Smooth muscle cell (in vitro differentiated cells): ENCODE measurements around the gene TBC1D16. TPM values are rescaled to one million over a fixed set of nuclear protein-coding genes. Genes with fewer than 3 reads are reported as not detected.

Experiments used
- DNase-seq: peaks from one replicate; lab custom pipeline; 2025; ENCODE audit not compliant: unreplicated experiment; lab: John Stamatoyannopoulos, UW
- H2AFZ ChIP-seq: fragments of 200-600 bp; sonication (generic); 2 replicates; pipeline ENCODE4 v1.6.0; 2016; ENCODE audit warnings: antibody characterized with exemption, low read depth, mild to moderate bottlenecking
- H3F3A ChIP-seq: fragments of 200-600 bp; sonication (generic); 2 replicates; pipeline ENCODE4 v1.6.0; 2017; ENCODE audit warnings: antibody characterized with exemption, low read depth
- H3K27ac ChIP-seq: fragments of 200-600 bp; sonication (generic); 2 replicates; pipeline ENCODE4 v1.5.1; 2016; ENCODE audit warnings: low read depth, mild to moderate bottlenecking
- H3K27me3 ChIP-seq: fragments of 200-600 bp; sonication (generic); 2 replicates; pipeline ENCODE4 v1.6.1; 2016; ENCODE audit warnings: low read depth, mild to moderate bottlenecking
- H3K36me3 ChIP-seq: fragments of 200-600 bp; sonication (generic); 2 replicates; pipeline ENCODE4 v1.5.1; 2016; ENCODE audit warnings: low read depth
- H3K4me1 ChIP-seq: fragments of 200-600 bp; sonication (generic); 2 replicates; pipeline ENCODE4 v1.5.1; 2016; ENCODE audit warnings: low read depth
- H3K4me2 ChIP-seq: fragments of 200-600 bp; sonication (generic); 2 replicates; pipeline ENCODE4 v1.6.0; 2016; ENCODE audit warnings: mild to moderate bottlenecking
- H3K4me3 ChIP-seq: fragments of 200-600 bp; sonication (generic); 2 replicates; pipeline ENCODE4 v1.5.1; 2016; ENCODE audit warnings: mild to moderate bottlenecking
- H3K79me2 ChIP-seq: fragments of 200-600 bp; sonication (generic); 2 replicates; pipeline ENCODE4 v1.6.0; 2016; ENCODE audit warnings: low read depth, mild to moderate bottlenecking
- H3K9ac ChIP-seq: fragments of 200-600 bp; sonication (generic); 2 replicates; pipeline ENCODE4 v1.6.0; 2016; ENCODE audit warnings: low read depth
- H3K9me3 ChIP-seq: fragments of 200-600 bp; sonication (generic); replicated peaks from 2 replicates; pipeline ENCODE4 v1.5.1; 2016; ENCODE audit warnings: low read depth
- H4K20me1 ChIP-seq: fragments of 200-600 bp; sonication (generic); 2 replicates; pipeline ENCODE4 v1.6.0; 2016; ENCODE audit warnings: low read depth
- CTCF ChIP-seq: fragments of 200-600 bp; sonication (generic); IDR thresholded peaks from 2 replicates; pipeline ENCODE4 v1.5.1; 2017; ENCODE audit warnings: borderline replicate concordance, mild to moderate bottlenecking, antibody characterized with exemption; ENCODE audit not compliant: insufficient read depth, poor library complexity, severe bottlenecking
- WGBS: methylation state at CpG from one replicate; pipeline ENCODE4 v1.1.7; 2016; ENCODE audit warnings: low lambda C conversion rate; 5-methylcytosine and 5-hydroxymethylcytosine counted together
- polyA plus RNA-seq: library from polyadenylated mRNA; unstranded; fragments of >200 nt; fragmentation: Nextera tagmentation; extraction: Ambion mirVana; gene quantifications from 2 replicates; pipeline ENCODE4 v1.2.1, GENCODE V29; 2016
- total RNA-seq: library from RNA; depleted of rRNA; stranded (reverse); fragments of >200 nt; gene quantifications from 2 replicates; pipeline ENCODE4 v1.2.3, GENCODE V29; 2014

The TBC1D16 gene
- total and polyA plus RNA-seq, 2 experiments from 2014 or later = 17.4 to 24.6 TPM

- no peak overlapping the region for H2AFZ ChIP-seq
- 88% methylated on average over 10 of the region's 10 CpGs for WGBS
- no peaks in the 10 kb centered on the region for H3K36me3 ChIP-seq
- no peaks in the 10 kb centered on the region for H3K9me3 ChIP-seq
- no peak overlapping the region for H3K4me2 ChIP-seq
- no peaks in the 10 kb centered on the region for H3F3A ChIP-seq
- H3K79me2 ChIP-seq = peaks cover 70% of the 10 kb centered on the region
- no peak for DNase-seq
- H3K27ac ChIP-seq = no peak overlapping the region
- no peak overlapping the region for H3K9ac ChIP-seq
- H3K4me1 ChIP-seq = peaks cover 6% of the 10 kb centered on the region
- TF ChIP-seq CTCF = no peak
- H3K27me3 ChIP-seq = no peaks in the 10 kb centered on the region
- H3K4me3 ChIP-seq = no peak overlapping the region
- peaks cover 96% of the 10 kb centered on the region for H4K20me1 ChIP-seq
Observed at GRCh38 chr17:80026359-80027042, 9.2 kb downstream of the TBC1D16 start.

- Histone ChIP-seq H3K27me3 (no peaks in the 10 kb centered on the region), H3K4me2 (no peak overlapping the region), H3K4me3 (no peak overlapping the region), H3F3A (no peaks in the 10 kb centered on the region), H3K27ac (no peak overlapping the region), H3K36me3 (no peaks in the 10 kb centered on the region), H3K9ac (no peak overlapping the region), H2AFZ (no peak overlapping the region), H3K79me2 (peaks cover 70% of the 10 kb centered on the region), H3K4me1 (peaks cover 6% of the 10 kb centered on the region), H4K20me1 (peaks cover 96% of the 10 kb centered on the region), H3K9me3 (no peaks in the 10 kb centered on the region)
- WGBS = 95% methylated on average over 10 of the region's 10 CpGs
- DNase-seq = no peak
- no peak for TF ChIP-seq CTCF
Observed at GRCh38 chr17:80025796-80026195, 9.9 kb downstream of the TBC1D16 start.

- peaks cover 96% of the 10 kb centered on the region for H4K20me1 ChIP-seq
- H3K27me3 ChIP-seq = no peaks in the 10 kb centered on the region
- peaks cover 69% of the 10 kb centered on the region for H3K79me2 ChIP-seq
- H3K4me3 ChIP-seq = no peak overlapping the region
- H3K4me2 ChIP-seq = no peak overlapping the region
- no peak overlapping the region for H3K27ac ChIP-seq
- H3K9ac ChIP-seq = no peak overlapping the region
- DNase-seq = no peak
- H2AFZ ChIP-seq = no peak overlapping the region
- no peaks in the 10 kb centered on the region for H3F3A ChIP-seq
- no peaks in the 10 kb centered on the region for H3K36me3 ChIP-seq
- no peak for TF ChIP-seq CTCF
- peaks cover 6% of the 10 kb centered on the region for H3K4me1 ChIP-seq
- 45% methylated on average over 11 of the region's 11 CpGs for WGBS
- H3K9me3 ChIP-seq = no peaks in the 10 kb centered on the region
Observed at GRCh38 chr17:80025140-80025539, 10.5 kb downstream of the TBC1D16 start.
